ENCODE data around the gene FBLN1.
"Not testable (repeated sequence)": the region's sequence is repeated elsewhere in the genome, so short reads cannot be mapped to it uniquely, and the experiment has no call there.

FBLN1 gene

GRCh38 chr22:45582955-45583320, 80.3 kb downstream of the FBLN1 start:
- DNase-seq (ENCODE audit: low read depth in 4 of 4, low spot score in 1 of 4), result no peak

GRCh38 chr22:45583504-45583903, 80.8 kb downstream of the FBLN1 start:
- no peak for DNase-seq (ENCODE audit: low read depth in 4 of 4, low spot score in 1 of 4)

- no peak for DNase-seq (ENCODE audit: low read depth in 4 of 4, low spot score in 1 of 4)
Observed at GRCh38 chr22:45584121-45584570, 81.5 kb downstream of the FBLN1 start.

GRCh38 chr22:45584621-45585436, 82.1 kb downstream of the FBLN1 start:
- DNase-seq (ENCODE audit: low read depth in 4 of 4, low spot score in 1 of 4), result no peak

GRCh38 chr22:45585437-45585755, 82.7 kb downstream of the FBLN1 start:
- DNase-seq (ENCODE audit: low read depth in 4 of 4, low spot score in 1 of 4), result no peak

GRCh38 chr22:45585946-45586540, 83.4 kb downstream of the FBLN1 start:
- DNase-seq (ENCODE audit: low read depth in 4 of 4, low spot score in 1 of 4), result no peak

GRCh38 chr22:45586651-45587405, 84.1 kb downstream of the FBLN1 start:
- no peak for DNase-seq (ENCODE audit: low read depth in 4 of 4, low spot score in 1 of 4)

- no peak for DNase-seq (ENCODE audit: low read depth in 4 of 4, low spot score in 1 of 4)
Observed at GRCh38 chr22:45587638-45588505, 85.2 kb downstream of the FBLN1 start.

- no peak for DNase-seq (ENCODE audit: low read depth in 4 of 4, low spot score in 1 of 4)
Observed at GRCh38 chr22:45589556-45589955, 86.9 kb downstream of the FBLN1 start.

GRCh38 chr22:45590262-45590661, 87.6 kb downstream of the FBLN1 start:
- DNase-seq (ENCODE audit: low read depth in 4 of 4, low spot score in 1 of 4), result no peak

GRCh38 chr22:45591633-45592213, 89.0 kb downstream of the FBLN1 start:
- DNase-seq (ENCODE audit: low read depth in 4 of 4, low spot score in 1 of 4), result not testable (repeated sequence)

- DNase-seq (ENCODE audit: low read depth in 4 of 4, low spot score in 1 of 4), result no peak
Observed at GRCh38 chr22:45594123-45594941, 91.6 kb downstream of the FBLN1 start.

GRCh38 chr22:45597460-45598192, 94.9 kb downstream of the FBLN1 start:
- DNase-seq (ENCODE audit: low read depth in 4 of 4, low spot score in 1 of 4), result no peak

- no peak for DNase-seq (ENCODE audit: low read depth in 4 of 4, low spot score in 1 of 4)
Observed at GRCh38 chr22:45598596-45599217, 96.0 kb downstream of the FBLN1 start.

- DNase-seq (ENCODE audit: low read depth in 4 of 4, low spot score in 1 of 4), result no peak
Observed at GRCh38 chr22:45599836-45600577, 97.3 kb downstream of the FBLN1 start.

GRCh38 chr22:45600790-45601730, 98.4 kb downstream of the FBLN1 start:
- no peak for DNase-seq (ENCODE audit: low read depth in 4 of 4, low spot score in 1 of 4)
